VCaP (cell line): Measurements from ENCODE around the gene MCCC1.

Experiments used
- H3K27ac ChIP-seq: fragments of 450-650 bp; 2 replicates; pipeline ENCODE4 v1.5.1; 2017
- CTCF ChIP-seq: fragments of 450-650 bp; conservative IDR thresholded peaks from 2 replicates; pipeline ENCODE4 v1.5.1; 2017; ENCODE audit warnings: mild to moderate bottlenecking, moderate library complexity

MCCC1 gene

GRCh38 chr3:183082355-183082915, 16.9 kb downstream of the MCCC1 start:
- no peak overlapping the region for H3K27ac ChIP-seq
- TF ChIP-seq CTCF = no peak

DNA sequence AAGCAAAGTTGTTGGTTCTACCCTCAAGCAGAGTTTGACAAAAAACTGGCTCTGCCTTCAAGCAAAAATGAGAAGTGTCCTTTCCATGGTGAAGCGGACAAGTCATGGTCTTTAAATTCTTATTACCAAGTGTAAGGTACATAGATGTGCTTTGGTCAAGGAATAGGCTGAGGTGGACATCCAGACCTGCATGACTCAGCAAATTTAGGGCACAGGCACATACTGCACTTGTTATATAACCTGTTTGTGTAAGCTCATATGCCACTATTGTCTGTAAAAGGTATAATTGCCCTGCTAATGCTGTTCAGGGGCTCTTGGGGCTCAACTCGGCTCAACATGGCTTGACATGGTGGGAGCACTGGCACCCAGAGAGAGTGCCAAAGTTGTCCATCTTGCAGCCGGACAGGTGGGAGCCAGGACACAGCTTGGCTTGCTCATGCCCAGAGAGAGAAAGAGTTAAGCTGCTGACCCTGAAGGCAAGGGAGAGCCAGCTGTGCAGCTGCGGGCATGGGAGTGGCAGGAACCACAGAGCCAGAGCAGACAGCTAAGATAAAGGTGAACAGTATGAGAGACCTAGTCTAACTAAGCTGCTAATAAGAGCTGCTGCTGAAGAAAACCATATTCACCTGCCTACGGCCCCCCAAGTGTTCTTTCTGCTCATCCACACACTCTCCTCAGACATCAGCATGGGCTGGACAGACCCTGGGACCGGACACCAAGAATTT, 17.7 kb downstream of the MCCC1 start:
- TF ChIP-seq CTCF = no peak
- no peak overlapping the region for H3K27ac ChIP-seq

GRCh38 chr3:183080628-183081027, 18.7 kb downstream of the MCCC1 start:
- H3K27ac ChIP-seq = no peak overlapping the region
- no peak for TF ChIP-seq CTCF

GRCh38 chr3:183074881-183075280, 24.4 kb downstream of the MCCC1 start:
- no peak overlapping the region for H3K27ac ChIP-seq
- TF ChIP-seq CTCF = no peak

- no peak overlapping the region for H3K27ac ChIP-seq
- TF ChIP-seq CTCF = no peak
Measured at GRCh38 chr3:183074261-183074660, 25.0 kb downstream of the MCCC1 start.

- no peak overlapping the region for H3K27ac ChIP-seq
Measured at GRCh38 chr3:183073839-183074238, 25.5 kb downstream of the MCCC1 start.

DNA sequence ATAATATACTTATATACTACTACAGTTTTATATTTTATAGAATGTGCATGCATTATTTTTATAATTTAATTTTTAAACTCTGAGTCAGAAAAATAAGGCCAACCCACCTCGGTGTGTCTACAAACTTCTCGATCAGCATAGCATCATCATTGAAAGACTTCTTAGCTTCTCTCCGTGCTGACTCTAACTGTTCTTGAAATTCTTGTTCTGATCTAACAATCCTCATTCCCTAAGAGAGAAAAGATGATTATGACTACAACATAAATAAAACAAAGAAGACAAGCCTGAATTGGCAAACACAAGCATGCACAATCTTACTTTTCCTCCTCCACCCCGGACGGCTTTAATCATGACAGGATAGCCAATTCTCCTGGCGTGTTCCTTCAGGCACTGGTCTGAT, 28.4 kb downstream of the MCCC1 start:
- TF ChIP-seq CTCF = no peak
- H3K27ac ChIP-seq = no peak overlapping the region

More at GRCh38 chr3:183073839-183074238, 25.5 kb downstream of the MCCC1 start:
- TF ChIP-seq CTCF = no peak
